Endodermal cell (in vitro differentiated cells): ENCODE data around the gene BMPR2. TPM values are rescaled to one million over a fixed set of nuclear protein-coding genes. Genes with fewer than 3 reads are reported as not detected.

Experiments used
- DNase-seq: peaks from one replicate; pipeline ENCODE4 v3.0.0-alpha.2; 2017
- H3K27ac ChIP-seq: 2 replicates; pipeline ENCODE4 v1.5.1; 2013; ENCODE audit warnings: mild to moderate bottlenecking, low read depth, low read length, moderate library complexity
- H3K27me3 ChIP-seq: 2 replicates; pipeline ENCODE4 v1.6.1; 2013; ENCODE audit warnings: mild to moderate bottlenecking, low read length, moderate library complexity; ENCODE audit not compliant: insufficient read depth, control insufficient read depth, poor library complexity, severe bottlenecking
- H3K36me3 ChIP-seq: 2 replicates; pipeline ENCODE4 v1.7.0; 2013; ENCODE audit warnings: mild to moderate bottlenecking, low read length, moderate library complexity; ENCODE audit not compliant: control insufficient read depth, insufficient read depth
- H3K4me1 ChIP-seq: one replicate; pipeline ENCODE4 v1.7.0; 2013; ENCODE audit warnings: low read length; ENCODE audit not compliant: control insufficient read depth, insufficient read depth
- H3K4me3 ChIP-seq: 2 replicates; pipeline ENCODE4 v1.5.1; 2013; ENCODE audit warnings: mild to moderate bottlenecking, low read length, moderate library complexity
- H3K9ac ChIP-seq: 2 replicates; pipeline ENCODE4 v1.6.1; 2013; ENCODE audit warnings: mild to moderate bottlenecking, low read length, moderate library complexity; ENCODE audit not compliant: poor library complexity, severe bottlenecking; ENCODE audit errors: extremely low read depth
- H3K9me3 ChIP-seq: 2 replicates; pipeline ENCODE4 v1.6.1; 2013; ENCODE audit warnings: mild to moderate bottlenecking, low read length, moderate library complexity; ENCODE audit not compliant: control insufficient read depth
- H3K27ac Mint-ChIP-seq: 2 replicates; pipeline ENCODE4 v1.8.0; 2020; ENCODE audit warnings: mixed read lengths
- H3K27me3 Mint-ChIP-seq: 2 replicates; pipeline ENCODE4 v1.8.0; 2021; ENCODE audit warnings: mild to moderate bottlenecking, mixed read lengths; ENCODE audit not compliant: insufficient read depth
- H3K36me3 Mint-ChIP-seq: 2 replicates; pipeline ENCODE4 v1.8.0; 2020; ENCODE audit warnings: low read depth, mixed read lengths
- H3K4me1 Mint-ChIP-seq: 2 replicates; pipeline ENCODE4 v1.8.0; 2020; ENCODE audit warnings: mixed read lengths
- H3K4me3 Mint-ChIP-seq: 2 replicates; pipeline ENCODE4 v1.8.0; 2020; ENCODE audit warnings: mild to moderate bottlenecking, moderate library complexity, mixed read lengths
- H3K9me3 Mint-ChIP-seq: 2 replicates; pipeline ENCODE4 v1.8.0; 2020; ENCODE audit warnings: mild to moderate bottlenecking, mixed read lengths
- WGBS, 2 experiments: methylation state at CpG; one replicate each; pipeline versions ENCODE4 v1.1.5 to v1.1.7; 2013; ENCODE audit warnings: missing lambda C conversion rate in 2 of 2, mixed read lengths in 1 of 2; ENCODE audit not compliant: insufficient coverage in 1 of 2, insufficient read length in 1 of 2; 5-methylcytosine and 5-hydroxymethylcytosine counted together
- total RNA-seq, 2 donors: library from RNA; stranded (reverse); fragmentation: NEBNext Ultra II Directional in 1 of 2; extraction: Animal tissue kit (Norgen Biotek cat#: 25700) in 1 of 2; gene quantifications; 2 replicates in 1 of 2; 3 replicates in 1 of 2; pipeline ENCODE4 v1.2.1, GENCODE V29; 2021
- TF ChIP-seq, protein P1 (sequence below): fragments of 200-600 bp; sonication (generic); conservative IDR thresholded peaks from 2 replicates; pipeline ENCODE4 v1.5.0; 2021; ENCODE audit warnings: antibody characterized with exemption, mild to moderate bottlenecking

Gene BMPR2
- total RNA-seq, 2 donors from 2014 or later: 42.2 to 56.3 TPM

GRCh38 chr2:202337151-202337550 lies 39.0 kb upstream of the BMPR2 start:
- H3K9ac ChIP-seq: no peak overlapping the region
- H3K27me3 ChIP-seq: no peaks in the 10 kb centered on the region
- H3K36me3 ChIP-seq: no peaks in the 10 kb centered on the region
- no peaks in the 10 kb centered on the region for H3K9me3 ChIP-seq
- DNase-seq: no peak
- no peak overlapping the region for H3K27ac ChIP-seq
- TF ChIP-seq, protein P1, sequence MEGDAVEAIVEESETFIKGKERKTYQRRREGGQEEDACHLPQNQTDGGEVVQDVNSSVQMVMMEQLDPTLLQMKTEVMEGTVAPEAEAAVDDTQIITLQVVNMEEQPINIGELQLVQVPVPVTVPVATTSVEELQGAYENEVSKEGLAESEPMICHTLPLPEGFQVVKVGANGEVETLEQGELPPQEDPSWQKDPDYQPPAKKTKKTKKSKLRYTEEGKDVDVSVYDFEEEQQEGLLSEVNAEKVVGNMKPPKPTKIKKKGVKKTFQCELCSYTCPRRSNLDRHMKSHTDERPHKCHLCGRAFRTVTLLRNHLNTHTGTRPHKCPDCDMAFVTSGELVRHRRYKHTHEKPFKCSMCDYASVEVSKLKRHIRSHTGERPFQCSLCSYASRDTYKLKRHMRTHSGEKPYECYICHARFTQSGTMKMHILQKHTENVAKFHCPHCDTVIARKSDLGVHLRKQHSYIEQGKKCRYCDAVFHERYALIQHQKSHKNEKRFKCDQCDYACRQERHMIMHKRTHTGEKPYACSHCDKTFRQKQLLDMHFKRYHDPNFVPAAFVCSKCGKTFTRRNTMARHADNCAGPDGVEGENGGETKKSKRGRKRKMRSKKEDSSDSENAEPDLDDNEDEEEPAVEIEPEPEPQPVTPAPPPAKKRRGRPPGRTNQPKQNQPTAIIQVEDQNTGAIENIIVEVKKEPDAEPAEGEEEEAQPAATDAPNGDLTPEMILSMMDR: no peak
- peaks cover 6% of the 10 kb centered on the region for H3K9me3 Mint-ChIP-seq
- 88 to 100% methylated on average over 1 to 2 of the region's 2 CpGs for WGBS, 2 experiments
- H3K4me3 Mint-ChIP-seq: no peak overlapping the region
- H3K27me3 Mint-ChIP-seq: no peaks in the 10 kb centered on the region
- H3K4me1 ChIP-seq: no peaks in the 10 kb centered on the region
- no peak overlapping the region for H3K4me3 ChIP-seq
- peaks cover 20% of the 10 kb centered on the region for H3K4me1 Mint-ChIP-seq
- peaks cover 2% of the 10 kb centered on the region for H3K36me3 Mint-ChIP-seq
- peak overlapping the region; percentile 81 for H3K27ac Mint-ChIP-seq

DNA sequence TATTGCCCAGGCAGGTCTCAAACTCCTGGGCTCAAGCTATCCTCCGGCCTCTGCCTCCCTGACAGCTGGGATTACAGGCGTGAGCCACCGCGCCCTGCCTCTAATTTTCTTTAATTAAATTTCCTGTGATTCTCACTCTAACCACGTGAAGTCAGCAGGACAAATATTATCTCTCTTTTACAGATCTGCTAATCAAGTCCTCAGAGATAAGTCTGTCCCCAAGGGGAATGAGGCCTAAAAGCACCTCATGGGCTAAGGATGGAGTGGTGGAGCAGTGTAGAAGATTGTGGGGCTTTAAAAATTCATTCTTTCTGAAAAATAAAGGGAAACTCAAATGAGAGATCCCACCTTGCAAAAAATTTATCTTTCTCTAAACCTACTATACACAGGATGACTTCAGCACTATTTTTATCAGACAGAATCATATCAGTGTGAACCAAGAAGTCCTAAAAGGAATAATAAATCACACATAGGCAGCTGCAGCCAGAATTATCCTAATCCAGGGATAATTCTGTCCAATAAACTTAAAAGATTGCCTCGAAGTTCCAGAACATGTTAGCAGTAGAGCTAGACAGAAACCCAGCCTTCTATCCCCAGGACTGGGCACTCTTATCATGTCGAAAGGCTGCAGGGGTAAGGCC lies 38.3 kb upstream of the BMPR2 start:
- no peaks in the 10 kb centered on the region for H3K27me3 ChIP-seq
- Mint-ChIP-seq H3K4me3 (no peak overlapping the region), H3K4me1 (peaks cover 22% of the 10 kb centered on the region), H3K27ac (peak overlapping the region; percentile 81), H3K36me3 (peaks cover 2% of the 10 kb centered on the region), H3K9me3 (peaks cover 8% of the 10 kb centered on the region), H3K27me3 (no peaks in the 10 kb centered on the region)
- TF ChIP-seq, protein P1: no peak
- H3K4me3 ChIP-seq: no peak overlapping the region
- 85 to 90% methylated on average over 7 of the region's 7 CpGs for WGBS, 2 experiments
- no peak for DNase-seq
- no peaks in the 10 kb centered on the region for H3K9me3 ChIP-seq
- no peaks in the 10 kb centered on the region for H3K4me1 ChIP-seq
- no peak overlapping the region for H3K27ac ChIP-seq
- no peaks in the 10 kb centered on the region for H3K36me3 ChIP-seq
- H3K9ac ChIP-seq: no peak overlapping the region

- Mint-ChIP-seq H3K4me1 (peaks cover 28% of the 10 kb centered on the region), H3K9me3 (peaks cover 6% of the 10 kb centered on the region), H3K27ac (peak overlapping the region; percentile 64), H3K27me3 (no peaks in the 10 kb centered on the region), H3K4me3 (no peak overlapping the region), H3K36me3 (peaks cover 2% of the 10 kb centered on the region)
- H3K4me3 ChIP-seq: no peak overlapping the region
- H3K4me1 ChIP-seq: no peaks in the 10 kb centered on the region
- H3K9me3 ChIP-seq: no peaks in the 10 kb centered on the region
- H3K27me3 ChIP-seq: no peaks in the 10 kb centered on the region
- H3K36me3 ChIP-seq: no peaks in the 10 kb centered on the region
- no peak overlapping the region for H3K27ac ChIP-seq
- TF ChIP-seq, protein P1: no peak
- 89 to 91% methylated on average over 3 of the region's 3 CpGs for WGBS, 2 experiments
- DNase-seq: no peak
- H3K9ac ChIP-seq: no peak overlapping the region
Observed at GRCh38 chr2:202339071-202339870, 36.9 kb upstream of the BMPR2 start.
